NAMALWA (cell line): ENCODE results near the gene TASOR2.

ENCODE experiments used
- DNase-seq: peaks from one replicate; pipeline ENCODE4 v3.0.0-alpha.2; 2015; ENCODE audit warnings: low spot score

The TASOR2 gene

GRCh38 chr10:5656737-5657579 is 27.7 kb upstream of the TASOR2 start:
- DNase-seq: peak; percentile 75

GRCh38 chr10:5658871-5659618 is 25.6 kb upstream of the TASOR2 start:
- DNase-seq: no peak

DNA sequence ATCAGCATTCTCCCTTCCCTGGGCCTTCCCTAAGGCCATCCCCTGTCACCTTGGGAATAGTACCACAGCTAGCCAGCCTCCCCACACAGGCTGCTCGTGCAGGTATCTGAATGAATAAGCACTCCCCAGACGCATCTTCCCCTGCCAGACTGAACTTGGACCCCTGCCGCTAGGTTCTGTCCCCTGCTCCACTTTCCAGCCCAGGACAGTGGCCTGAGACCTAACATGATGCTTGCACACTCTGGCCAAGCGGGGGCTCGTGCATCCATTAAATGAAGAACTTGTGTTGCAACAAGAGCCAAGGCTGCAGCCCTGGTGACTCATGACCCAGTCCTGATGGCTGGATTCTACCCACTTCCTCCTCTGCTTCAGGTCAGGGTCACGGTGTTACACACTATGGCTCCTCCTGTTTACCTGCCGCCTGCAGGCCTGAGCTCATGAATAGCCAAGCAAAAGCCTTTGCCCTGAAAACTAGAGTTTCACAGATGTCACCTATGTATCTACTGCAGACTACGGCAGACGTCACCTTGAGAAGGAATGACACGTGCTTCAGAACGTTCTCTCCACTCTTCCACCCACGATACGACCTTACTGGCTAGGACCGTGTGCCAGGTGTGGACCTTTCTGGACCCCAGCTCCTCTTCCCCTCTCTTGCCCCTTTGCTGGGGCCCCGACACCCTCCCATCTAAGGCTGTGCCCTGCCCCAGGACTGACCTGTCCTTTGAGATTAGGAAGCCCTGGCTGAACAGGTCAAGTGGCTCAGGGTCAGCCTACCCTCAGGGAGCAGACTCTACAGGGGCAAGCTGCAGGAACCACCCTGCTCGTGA is 24.7 kb upstream of the TASOR2 start:
- DNase-seq: peak; percentile 64

DNA sequence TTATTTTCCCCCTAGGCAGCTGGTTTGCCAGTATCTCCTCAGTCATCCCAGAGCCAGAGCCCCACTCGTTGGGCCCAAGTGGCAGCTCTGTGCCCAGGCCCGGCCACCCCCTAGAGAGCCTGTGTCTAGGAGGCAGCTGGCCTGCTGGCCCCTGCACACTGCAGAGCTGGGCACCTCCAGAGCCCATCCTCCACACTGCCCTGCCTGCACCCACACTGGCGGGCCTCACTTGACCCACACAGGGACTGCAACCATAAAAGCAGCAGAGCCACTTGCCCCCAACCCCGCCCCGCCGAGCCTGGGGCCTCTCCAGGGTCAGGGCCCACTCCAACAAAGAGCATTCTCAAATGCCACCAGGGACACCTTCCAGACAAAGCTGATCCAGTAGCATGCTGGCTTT is 23.6 kb upstream of the TASOR2 start:
- no peak for DNase-seq

- DNase-seq: no peak
Measured at GRCh38 chr10:5662708-5663579, 21.7 kb upstream of the TASOR2 start.

DNA sequence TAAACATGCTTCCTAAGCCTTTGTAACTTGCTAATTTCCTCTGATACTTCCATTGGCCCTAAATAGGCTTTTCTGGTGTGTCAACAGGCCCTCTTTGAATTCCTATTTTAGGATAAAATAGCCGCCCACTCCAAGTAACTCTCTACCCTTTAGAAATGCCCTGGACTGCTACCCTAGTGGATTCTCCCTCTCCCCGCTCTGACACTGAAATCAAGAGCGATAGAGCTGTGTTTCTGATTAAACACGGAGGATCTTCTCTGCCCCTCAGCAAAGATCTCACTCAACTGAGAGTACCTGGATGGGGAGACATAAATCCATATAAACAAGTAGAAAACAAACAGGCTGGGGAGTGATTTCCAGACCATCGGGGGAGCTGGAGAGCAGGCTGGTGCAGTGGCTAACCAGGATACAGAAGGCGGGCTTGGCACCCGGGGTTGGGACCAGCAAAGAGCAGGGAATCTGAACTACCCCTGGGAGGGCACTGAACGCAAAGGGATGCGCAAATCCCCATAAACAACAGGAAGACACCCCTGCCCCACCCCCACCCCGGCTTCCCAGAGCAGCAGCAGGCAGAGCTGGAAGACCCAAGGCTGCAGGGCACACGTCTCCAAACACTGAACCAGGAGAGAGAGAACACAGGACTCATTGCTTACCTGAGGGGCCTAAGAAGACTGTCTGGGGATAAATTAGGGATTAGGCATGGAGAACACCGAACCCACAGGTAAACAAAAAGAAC is 20.8 kb upstream of the TASOR2 start:
- no peak for DNase-seq

GRCh38 chr10:5665373-5666007 is 19.1 kb upstream of the TASOR2 start:
- DNase-seq: peak; percentile 56

DNA sequence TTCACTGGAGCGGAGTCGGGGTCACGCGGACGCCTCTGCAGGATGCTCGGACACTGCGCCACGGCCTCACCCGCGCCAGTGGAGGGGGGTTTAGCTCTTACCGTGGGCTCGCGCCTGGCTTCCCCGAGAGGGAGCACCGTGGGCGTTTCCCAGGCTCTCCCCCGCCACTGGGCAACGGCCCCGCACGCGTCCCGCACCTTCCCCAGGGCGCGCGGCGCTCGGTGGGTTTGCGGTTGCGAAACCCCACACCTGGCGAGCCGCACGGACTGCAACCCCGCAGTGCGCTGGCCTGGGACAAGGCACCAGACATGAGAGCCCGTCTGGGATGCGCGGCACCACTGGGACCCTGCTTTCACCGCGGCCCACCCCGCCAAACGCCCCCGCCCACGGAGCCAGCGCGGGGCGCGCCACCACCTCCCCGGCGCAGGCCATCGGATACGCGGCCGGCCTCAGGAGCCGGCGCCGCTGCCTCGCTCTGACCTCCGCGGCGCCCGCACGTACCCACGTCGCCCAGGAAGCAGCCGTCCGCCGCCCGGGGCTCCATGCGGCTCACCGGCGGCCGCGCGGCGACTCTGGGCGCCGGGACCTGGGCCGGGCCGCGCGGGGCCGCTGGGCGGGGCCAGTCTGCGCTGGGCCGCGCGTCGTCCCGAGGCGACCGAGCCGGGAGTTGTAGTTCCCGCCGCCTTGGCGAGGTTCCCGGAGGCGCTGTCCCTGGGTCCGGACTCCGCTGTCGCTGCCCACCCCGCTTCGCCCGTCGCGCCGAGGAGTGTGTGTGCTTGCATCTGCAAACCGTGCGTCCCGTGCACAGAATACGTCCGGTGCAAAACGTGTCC is 18.4 kb upstream of the TASOR2 start, which contains the start of gene ASB13:
ASB13 (minus strand) TSS at position 588 of the 833 bp plus-strand sequence; CDS start at position 544, 44 bp downstream.
- no peak for DNase-seq

DNA sequence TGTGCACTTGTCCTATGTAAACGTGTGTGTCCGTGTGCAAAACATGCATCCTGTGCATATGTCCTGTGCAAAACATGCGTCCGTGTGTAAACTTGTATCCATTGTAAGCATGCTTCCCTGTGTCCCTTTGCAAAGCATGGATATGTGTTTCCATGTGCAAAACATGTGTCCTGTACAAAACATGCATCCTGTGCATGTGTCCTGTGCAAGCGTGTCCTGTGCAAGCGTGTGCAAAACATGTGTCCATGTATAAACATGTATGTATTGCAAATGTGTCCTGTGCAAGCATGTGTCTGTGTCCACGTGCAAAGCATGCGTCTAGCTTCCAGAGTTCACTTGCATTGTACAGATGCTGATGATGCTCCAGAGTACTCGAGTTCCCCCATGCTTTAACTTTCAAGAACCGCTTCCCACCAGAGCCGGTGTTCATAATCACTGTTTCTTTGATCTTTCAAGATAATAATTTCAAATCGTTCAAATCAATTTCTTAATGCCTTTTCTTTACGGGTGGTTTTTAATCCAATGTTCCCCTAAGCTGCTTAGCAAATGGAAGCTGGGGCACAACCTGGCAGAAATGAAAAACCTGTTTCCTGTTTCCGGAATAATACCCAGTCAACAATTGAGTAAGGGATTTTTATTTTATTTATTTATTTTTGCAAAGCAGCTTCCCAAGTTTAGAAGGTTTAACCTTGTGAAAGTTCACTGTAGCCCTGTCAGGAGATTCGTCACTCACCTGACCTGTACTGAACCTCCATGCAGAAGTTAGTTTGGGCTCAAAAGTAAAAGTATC is 17.6 kb upstream of the TASOR2 start:
- peak; percentile 57 for DNase-seq

DNA sequence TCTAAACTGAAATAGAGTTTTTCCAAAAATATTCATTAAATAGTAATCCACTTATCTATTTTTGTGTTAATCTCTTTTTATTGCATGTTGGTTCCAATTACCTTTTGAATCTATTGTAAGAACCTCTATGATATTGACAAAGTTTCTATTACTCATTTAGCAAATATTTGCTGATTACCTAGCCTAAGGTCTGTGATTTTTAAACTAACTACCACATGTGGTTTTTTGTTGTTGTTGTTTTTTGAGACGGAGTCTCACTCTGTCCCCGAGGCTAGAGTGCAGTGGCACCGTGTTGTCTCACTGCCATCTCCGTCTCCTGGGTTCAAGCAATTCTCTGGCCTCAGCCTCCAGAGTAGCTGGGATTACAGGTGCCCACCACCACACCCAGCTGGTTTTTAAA is 16.2 kb upstream of the TASOR2 start:
- no peak for DNase-seq

GRCh38 chr10:5669604-5670003 is 15.0 kb upstream of the TASOR2 start:
- no peak for DNase-seq

DNA sequence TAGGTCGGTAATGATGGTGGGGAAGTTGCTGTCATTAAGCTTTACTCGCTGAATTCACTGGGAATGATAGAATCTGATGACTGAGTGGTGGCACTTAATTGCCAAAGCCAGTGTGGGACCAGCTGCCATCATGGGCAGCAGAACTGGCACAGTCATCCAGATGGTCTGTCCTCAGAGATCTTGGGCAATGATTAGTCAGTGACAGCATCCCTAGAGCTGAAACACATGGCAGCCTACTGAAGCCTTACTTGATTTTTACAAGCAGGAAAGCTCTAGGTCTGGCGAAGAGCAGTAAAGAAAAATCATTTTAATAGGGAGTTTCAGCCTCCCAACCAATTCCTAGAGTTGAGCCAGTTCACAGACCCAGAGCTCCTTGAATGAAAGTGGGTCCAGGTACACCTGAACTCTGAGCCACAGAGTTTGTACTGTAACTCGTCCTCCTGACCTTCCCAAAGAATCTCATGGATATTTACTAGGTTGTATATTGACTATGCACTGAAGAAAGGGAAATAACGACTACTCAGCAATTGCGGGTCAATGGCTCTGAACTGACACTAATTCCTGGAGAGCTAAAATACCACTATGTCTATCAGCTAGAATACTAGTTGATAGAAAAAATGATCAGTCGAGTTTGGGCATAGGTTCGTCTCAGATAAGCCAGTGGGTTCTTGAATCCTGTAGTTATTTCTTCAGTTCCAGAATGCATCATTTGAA is 13.8 kb upstream of the TASOR2 start:
- DNase-seq: no peak

- DNase-seq: no peak
Measured at GRCh38 chr10:5678397-5679036, 6.1 kb upstream of the TASOR2 start.

GRCh38 chr10:5679037-5679435 is 5.6 kb upstream of the TASOR2 start:
- DNase-seq: no peak

GRCh38 chr10:5679606-5680005 is 5.0 kb upstream of the TASOR2 start:
- DNase-seq: no peak

- no peak for DNase-seq
Measured at GRCh38 chr10:5681930-5682329, 2.7 kb upstream of the TASOR2 start.

- no peak for DNase-seq
Measured at GRCh38 chr10:5683065-5683464, 1.6 kb upstream of the TASOR2 start.
